H1 (cell line): ENCODE results near the gene CELF2. TPM values are rescaled to one million over a fixed set of nuclear protein-coding genes. Genes with fewer than 3 reads are reported as not detected.

ENCODE experiments used
- CTCF ChIA-PET: fragments of 300-600 bp; sonication (Branson Sonifier 250); formaldehyde crosslinking; loops from one replicate; lab custom pipeline; 2021; ENCODE audit not compliant: partially characterized antibody; lab: Charles Lee
- POLR2A ChIA-PET: fragments of 300-600 bp; sonication (Branson Sonifier 250); formaldehyde crosslinking; loops from one replicate; lab custom pipeline; 2021; ENCODE audit warnings: inconsistent platforms; ENCODE audit not compliant: partially characterized antibody; lab: Charles Lee
- DNase-seq, 2 experiments: peaks; one replicate each; pipeline versions ENCODE4 v3.0.0 to v3.0.0-alpha.2; 2010 to 2022; ENCODE audit warnings: low spot score in 2 of 2, low read depth in 1 of 2, mixed read lengths in 1 of 2
- FAIRE-seq: peaks from 2 replicates; lab custom pipeline; 2011; peaks lifted over from hg19 to GRCh38; lab: Jason Lieb, UNC
- H2AFZ ChIP-seq: 2 replicates; pipeline ENCODE4 v1.8.1; 2012; ENCODE audit warnings: low read length, inconsistent platforms
- H2AK5ac ChIP-seq: 2 replicates; pipeline ENCODE4 v1.6.1; 2013; ENCODE audit warnings: low read depth, low read length
- H2BK120ac ChIP-seq: replicated peaks from 2 replicates; pipeline ENCODE3; 2013; ENCODE audit warnings: low read depth, low read length, inconsistent platforms
- H2BK12ac ChIP-seq: 2 replicates; pipeline ENCODE4 v1.6.1; 2013; ENCODE audit warnings: low read depth, low read length
- H2BK15ac ChIP-seq: 2 replicates; pipeline ENCODE4 v1.6.1; 2013; ENCODE audit warnings: low read length
- H2BK20ac ChIP-seq: 2 replicates; pipeline ENCODE4 v1.6.1; 2013; ENCODE audit warnings: low read length
- H2BK5ac ChIP-seq: 2 replicates; pipeline ENCODE4 v1.6.1; 2013; ENCODE audit warnings: low read depth, low read length
- H3K14ac ChIP-seq: 2 replicates; pipeline ENCODE4 v1.6.1; 2013; ENCODE audit warnings: inconsistent platforms; ENCODE audit not compliant: insufficient read length
- H3K18ac ChIP-seq: 2 replicates; pipeline ENCODE4 v1.6.1; 2013; ENCODE audit warnings: low read length; ENCODE audit errors: extremely low read depth
- H3K23ac ChIP-seq: 2 replicates; pipeline ENCODE4 v1.6.1; 2013; ENCODE audit warnings: inconsistent platforms; ENCODE audit not compliant: insufficient read length
- H3K23me2 ChIP-seq: 2 replicates; pipeline ENCODE4 v1.6.1; 2013; ENCODE audit warnings: low read depth, low read length
- H3K27ac ChIP-seq: 2 replicates; pipeline ENCODE4 v1.6.1; 2011; ENCODE audit warnings: low read depth, low read length, inconsistent platforms
- H3K27me3 ChIP-seq, 4 experiments: replicated peaks in 1 of 4; 1 replicate in 1 of 4; 2 replicates in 3 of 4; pipeline versions ENCODE4 v1.6.1 to v1.8.1; 2011 to 2013; ENCODE audit warnings: low read length in 3 of 4, mild to moderate bottlenecking in 3 of 4, inconsistent platforms in 2 of 4, mixed read lengths in 2 of 4, moderate library complexity in 1 of 4; ENCODE audit not compliant: control insufficient read depth in 3 of 4, insufficient read depth in 3 of 4; ENCODE audit errors: extremely low read depth in 1 of 4
- H3K36me3 ChIP-seq, 4 experiments: 2 replicates each; pipeline versions ENCODE4 v1.6.1 to v1.8.1; 2011 to 2013; ENCODE audit warnings: mild to moderate bottlenecking in 4 of 4, low read length in 3 of 4, moderate library complexity in 2 of 4, control low read depth in 1 of 4, inconsistent platforms in 1 of 4; ENCODE audit not compliant: insufficient read depth in 4 of 4, control insufficient read depth in 2 of 4
- H3K4ac ChIP-seq: replicated peaks from 2 replicates; pipeline ENCODE3; 2013; ENCODE audit warnings: low read length, low read depth, mixed read lengths, inconsistent platforms; ENCODE audit not compliant: insufficient read length
- H3K4me1 ChIP-seq, 4 experiments: replicated peaks in 1 of 4; 1 replicate in 1 of 4; 2 replicates in 3 of 4; pipeline versions ENCODE4 v1.6.1 to v1.8.1; 2011 to 2013; ENCODE audit warnings: low read length in 3 of 4, inconsistent platforms in 2 of 4, mixed read lengths in 1 of 4; ENCODE audit not compliant: insufficient read depth in 4 of 4, control insufficient read depth in 3 of 4
- H3K4me2 ChIP-seq, 2 experiments: 2 replicates each; pipeline versions ENCODE4 v1.6.1 to v1.8.1; 2011 to 2013; ENCODE audit warnings: low read depth in 2 of 2, low read length in 2 of 2, control low read depth in 1 of 2, inconsistent platforms in 1 of 2, mild to moderate bottlenecking in 1 of 2; ENCODE audit not compliant: insufficient read depth in 1 of 2
- H3K4me3 ChIP-seq, 4 experiments: fragments of 200-600, 300-600 bp in 1 of 4; sonication (generic), shearing (Covaris generic), sonication (Bioruptor Twin) in 1 of 4; 2 replicates each; pipeline versions ENCODE4 v1.5.1 to v1.8.1; 2011 to 2016; ENCODE audit warnings: low read length in 4 of 4, low read depth in 3 of 4, control low read depth in 2 of 4, inconsistent platforms in 2 of 4, mild to moderate bottlenecking in 2 of 4, mixed read lengths in 1 of 4, moderate library complexity in 1 of 4; ENCODE audit not compliant: insufficient read depth in 2 of 4; ENCODE audit errors: extremely low read depth in 1 of 4
- H3K56ac ChIP-seq: replicated peaks from 2 replicates; pipeline ENCODE3; 2013; ENCODE audit warnings: low read depth, mild to moderate bottlenecking, mixed read lengths, low read length, inconsistent platforms; ENCODE audit not compliant: insufficient read length
- H3K79me1 ChIP-seq: 2 replicates; pipeline ENCODE4 v1.6.1; 2013; ENCODE audit warnings: low read depth, low read length, control low read depth
- H3K79me2 ChIP-seq, 2 experiments: 2 replicates each; pipeline versions ENCODE4 v1.6.1 to v1.8.1; 2012 to 2013; ENCODE audit warnings: low read length in 2 of 2, mild to moderate bottlenecking in 2 of 2, inconsistent platforms in 1 of 2; ENCODE audit not compliant: insufficient read depth in 2 of 2, control insufficient read depth in 1 of 2
- H3K9ac ChIP-seq, 4 experiments: replicated peaks in 1 of 4; 1 replicate in 1 of 4; 2 replicates in 3 of 4; pipeline versions ENCODE4 v1.6.1 to v1.8.1; 2011 to 2013; ENCODE audit warnings: low read depth in 3 of 4, low read length in 3 of 4, control low read depth in 2 of 4, mild to moderate bottlenecking in 2 of 4, moderate library complexity in 2 of 4, inconsistent platforms in 1 of 4; ENCODE audit errors: extremely low read depth in 1 of 4
- H3K9me3 ChIP-seq, 2 experiments: 2 replicates each; pipeline versions ENCODE4 v1.6.1 to v1.8.1; 2012 to 2013; ENCODE audit warnings: mild to moderate bottlenecking in 2 of 2, moderate library complexity in 2 of 2, control low read depth in 1 of 2, inconsistent platforms in 1 of 2, low read depth in 1 of 2, low read length in 1 of 2, mixed read lengths in 1 of 2; ENCODE audit not compliant: insufficient read depth in 2 of 2
- H4K20me1 ChIP-seq, 2 experiments: replicated peaks in 1 of 2; 2 replicates each; pipeline versions ENCODE3 to v1.8.1; 2011 to 2013; ENCODE audit warnings: inconsistent platforms in 2 of 2, low read length in 2 of 2, mild to moderate bottlenecking in 1 of 2; ENCODE audit not compliant: insufficient read depth in 2 of 2, control insufficient read depth in 1 of 2
- H4K5ac ChIP-seq: 2 replicates; pipeline ENCODE4 v1.6.1; 2013; ENCODE audit warnings: low read length, low read depth, mixed read lengths, inconsistent platforms; ENCODE audit not compliant: insufficient read length
- H4K8ac ChIP-seq: 2 replicates; pipeline ENCODE4 v1.8.0; 2013; ENCODE audit warnings: mild to moderate bottlenecking, moderate library complexity, low read length, inconsistent platforms; ENCODE audit not compliant: insufficient read depth; ENCODE audit errors: extremely low read depth
- H4K91ac ChIP-seq: replicated peaks from 2 replicates; pipeline ENCODE3; 2013; ENCODE audit warnings: low read length, mixed read lengths, inconsistent platforms; ENCODE audit not compliant: insufficient read length
- CBX5 ChIP-seq: fragments of 300-800, 300-1000 bp; sonication (generic); IDR thresholded peaks from 2 replicates; pipeline ENCODE4 v1.7.1; 2016; ENCODE audit warnings: antibody characterized with exemption, low read length, low read depth
- WGBS, 2 experiments: shearing (Covaris generic) in 1 of 2; methylation state at CpG; one replicate each; pipeline versions ENCODE4 v1.1.6 to v1.1.7; 2013 to 2015; ENCODE audit warnings: low lambda C conversion rate in 2 of 2, mixed read lengths in 2 of 2, inconsistent platforms in 1 of 2, low coverage in 1 of 2, missing lambda C conversion rate in 1 of 2; ENCODE audit not compliant: insufficient replicate concordance in 2 of 2, insufficient coverage in 1 of 2, insufficient read length in 1 of 2; ENCODE audit errors: extremely low coverage in 1 of 2, missing lambda C conversion rate in 1 of 2; 5-methylcytosine and 5-hydroxymethylcytosine counted together
- polyA plus RNA-seq, 7 experiments: library from polyadenylated mRNA; depleted of rRNA in 3 of 7; stranded (reverse) in 5 of 7; unstranded in 2 of 7; fragments of >200 nt in 5 of 7; fragments of 200-250 nt in 2 of 7; gene quantifications; 1 replicate in 5 of 7; 2 replicates in 1 of 7; 4 replicates in 1 of 7; pipeline versions ENCODE4 v1.2.1 to v1.2.3, GENCODE V29; 2011 to 2013; ENCODE audit warnings: missing spikeins in 2 of 7, mixed read lengths in 2 of 7
- total RNA-seq: library from RNA; stranded (reverse); fragmentation: NEBNext Ultra II Directional; extraction: Animal tissue kit (Norgen Biotek cat#: 25700); gene quantifications from 2 replicates; pipeline ENCODE4 v1.2.1, GENCODE V29; 2021
- TF ChIP-seq, protein P1 (sequence below), 3 experiments: IDR thresholded peaks; 1 replicate in 2 of 3; 2 replicates in 1 of 3; pipeline versions ENCODE4 v1.5.1 to v1.6.1; 2011; ENCODE audit warnings: low read length in 3 of 3, mild to moderate bottlenecking in 3 of 3, inconsistent platforms in 2 of 3, low read depth in 1 of 3, moderate library complexity in 1 of 3; ENCODE audit not compliant: insufficient read depth in 1 of 3; ENCODE audit errors: control extremely low read depth in 1 of 3

Gene CELF2
- total and polyA plus RNA-seq, 2 of the 8 experiments (the other 6 are each of a cell fraction or from before 2014, with no cell fraction given), result 18.3 to 22.7 TPM

DNA sequence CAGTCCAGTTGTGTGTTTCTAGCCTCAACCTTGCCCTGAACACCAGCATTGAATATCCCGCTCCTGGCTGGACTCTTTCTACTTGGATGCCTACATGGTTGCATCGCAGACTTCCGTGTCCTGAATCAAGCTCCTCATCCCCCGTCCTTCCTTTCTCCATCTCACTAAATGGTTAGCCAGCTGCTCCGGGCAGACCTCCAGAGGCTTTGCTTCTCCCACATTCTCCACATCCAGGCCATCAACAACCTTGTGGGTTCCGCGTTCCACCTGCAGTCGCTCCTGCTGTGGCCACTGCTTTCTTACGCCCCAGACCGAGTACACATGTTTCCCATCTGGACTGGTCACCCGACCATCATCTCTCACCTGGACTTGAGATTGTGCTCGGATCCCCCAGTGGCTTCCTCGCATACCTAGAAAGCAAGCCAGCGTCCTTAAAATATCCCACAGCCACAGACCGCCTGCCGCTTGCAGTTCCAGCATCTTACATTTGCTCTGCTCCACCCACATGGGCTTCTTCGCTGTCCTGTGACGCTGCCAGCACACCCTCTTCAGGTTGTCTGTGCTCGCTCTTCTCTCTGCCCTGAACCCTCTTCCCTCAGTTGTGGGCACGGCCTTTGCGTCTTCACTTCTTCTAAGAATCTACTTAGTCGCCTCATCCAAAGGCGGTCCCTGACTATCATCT lies 25.9 kb downstream of the CELF2 start:
- FAIRE-seq, result no peak
- WGBS, 2 experiments, result 92% methylated on average over 23 of the region's 23 CpGs; no CpG with 5 or more reads in 1 of the 2 experiments
- TF ChIP-seq CBX5, result no peak
- TF ChIP-seq, protein P1, sequence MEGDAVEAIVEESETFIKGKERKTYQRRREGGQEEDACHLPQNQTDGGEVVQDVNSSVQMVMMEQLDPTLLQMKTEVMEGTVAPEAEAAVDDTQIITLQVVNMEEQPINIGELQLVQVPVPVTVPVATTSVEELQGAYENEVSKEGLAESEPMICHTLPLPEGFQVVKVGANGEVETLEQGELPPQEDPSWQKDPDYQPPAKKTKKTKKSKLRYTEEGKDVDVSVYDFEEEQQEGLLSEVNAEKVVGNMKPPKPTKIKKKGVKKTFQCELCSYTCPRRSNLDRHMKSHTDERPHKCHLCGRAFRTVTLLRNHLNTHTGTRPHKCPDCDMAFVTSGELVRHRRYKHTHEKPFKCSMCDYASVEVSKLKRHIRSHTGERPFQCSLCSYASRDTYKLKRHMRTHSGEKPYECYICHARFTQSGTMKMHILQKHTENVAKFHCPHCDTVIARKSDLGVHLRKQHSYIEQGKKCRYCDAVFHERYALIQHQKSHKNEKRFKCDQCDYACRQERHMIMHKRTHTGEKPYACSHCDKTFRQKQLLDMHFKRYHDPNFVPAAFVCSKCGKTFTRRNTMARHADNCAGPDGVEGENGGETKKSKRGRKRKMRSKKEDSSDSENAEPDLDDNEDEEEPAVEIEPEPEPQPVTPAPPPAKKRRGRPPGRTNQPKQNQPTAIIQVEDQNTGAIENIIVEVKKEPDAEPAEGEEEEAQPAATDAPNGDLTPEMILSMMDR (IDR thresholded peaks at IDR 0.05; ENCODE audit: control extremely low read depth in 1 of 3, insufficient read depth in 1 of 3, low read depth in 1 of 3, low read length in 3 of 3), result no peak

More for the DNA sequence above, 25.9 kb downstream of the CELF2 start:
- Histone ChIP-seq H3K36me3 (no peaks in the 10 kb centered on the region), H3K14ac (no peak overlapping the region), H3K4me2 (no peak overlapping the region), H3K79me2 (peaks cover 0 to 4% of the 10 kb centered on the region in 2 experiments; a peak in 1 of 4 replicates), H4K8ac (no peak overlapping the region), H2BK5ac (no peak overlapping the region; the same call in 1 of the 2 replicates), H3K18ac (no peak overlapping the region), H4K20me1 (no peaks in the 10 kb centered on the region), H3K4ac (no peak overlapping the region), H3K79me1 (no peaks in the 10 kb centered on the region; the same call in 1 of the 2 replicates), H3K23me2 (no peaks in the 10 kb centered on the region), H3K4me3 (no peak overlapping the region), H4K5ac (no peak overlapping the region), H4K91ac (no peak overlapping the region), H3K23ac (no peak overlapping the region), H3K27me3 (no peaks in the 10 kb centered on the region), H2BK15ac (no peak overlapping the region), H3K56ac (no peak overlapping the region), H3K4me1 (peaks cover 0 to 6% (median 0%) of the 10 kb centered on the region in 4 experiments; a peak in 1 of 7 replicates), H3K9me3 (no peaks in the 10 kb centered on the region), H2AFZ (no peak overlapping the region), H2AK5ac (no peak overlapping the region), H3K27ac (no peak overlapping the region), H2BK12ac (no peak overlapping the region), H3K9ac (no peak overlapping the region), H2BK120ac (no peak overlapping the region), H2BK20ac (no peak overlapping the region)
- ChIA-PET CTCF (interaction anchor here (1.1 to 2.0 kb wide), 2 partner anchors 8 to 227 kb away, joined by 3 to 5 read pairs; no protein-coding TSS in a partner anchor), POLR2A (interaction anchor here (0.7 kb wide), 1 partner anchor 186 kb away, joined by 3 read pairs; no protein-coding TSS in a partner anchor)
- no peak for DNase-seq
